HG02840 (cell line): Measurements from ENCODE around the gene UPB1.
"Not testable (repeated sequence)": the region's sequence is repeated elsewhere in the genome, so short reads cannot be mapped to it uniquely, and the experiment has no call there.

Experiments used
- ATAC-seq: cut with Tn5 transposase; IDR thresholded peaks from one replicate; pipeline ENCODE4 v1.9.1; 2021; ENCODE audit warnings: mild to moderate bottlenecking, moderate library complexity, moderate number of reproducible peaks; ENCODE audit not compliant: unreplicated experiment, low FRiP score

Gene UPB1

GRCh38 chr22:24525416-24526037 is 30.4 kb downstream of the UPB1 start:
- ATAC-seq = peak; percentile 48

DNA sequence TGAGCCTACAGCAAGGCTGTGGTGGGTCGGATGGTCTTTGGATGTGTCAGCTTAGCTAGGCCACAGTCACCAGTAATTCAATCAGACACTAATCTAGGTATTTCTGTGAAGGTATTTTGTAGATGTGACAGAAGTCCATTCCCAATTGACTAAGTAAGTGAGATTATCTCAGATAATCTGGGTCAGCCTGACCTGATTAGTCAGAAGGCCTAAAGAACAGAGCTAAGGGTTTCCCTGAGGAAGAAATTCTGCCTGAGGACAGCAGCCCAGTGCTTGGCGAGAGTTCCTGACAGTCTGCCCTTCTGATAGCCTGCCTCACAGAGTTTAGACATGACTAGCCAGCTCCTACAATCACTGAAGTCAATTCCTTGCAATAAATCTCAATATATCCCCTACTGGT is 31.1 kb downstream of the UPB1 start:
- no peak for ATAC-seq

- ATAC-seq = no peak
Observed at GRCh38 chr22:24529898-24530297, 34.8 kb downstream of the UPB1 start.

GRCh38 chr22:24530968-24531367 is 35.8 kb downstream of the UPB1 start:
- ATAC-seq = not testable (repeated sequence)

- ATAC-seq = no peak
Observed at GRCh38 chr22:24532075-24532474, 36.9 kb downstream of the UPB1 start.

DNA sequence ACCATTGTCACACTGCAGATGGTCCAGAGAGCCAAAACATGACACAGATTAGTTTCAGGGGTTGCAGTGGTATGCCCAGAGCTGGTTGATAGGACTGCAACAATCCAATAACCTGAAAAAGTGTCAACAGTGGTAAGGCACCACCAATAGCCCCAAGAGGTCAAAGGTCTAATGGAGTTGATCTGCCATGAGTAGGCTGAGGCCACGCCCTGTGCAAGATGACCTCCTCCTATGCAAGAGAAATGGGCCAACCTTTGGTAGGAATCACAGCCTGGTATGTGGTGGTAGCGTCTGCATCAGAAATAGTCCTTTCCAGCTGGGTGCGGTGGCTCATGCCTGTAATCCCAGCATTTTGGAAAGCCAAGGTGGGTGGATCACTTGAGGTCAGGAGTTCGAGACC is 40.2 kb downstream of the UPB1 start:
- ATAC-seq = no peak

GRCh38 chr22:24536089-24536488 is 41.0 kb downstream of the UPB1 start:
- ATAC-seq = no peak

- ATAC-seq = no peak
Observed at GRCh38 chr22:24540470-24540869, 45.3 kb downstream of the UPB1 start.

- ATAC-seq = no peak
Observed at GRCh38 chr22:24541681-24542515, 46.8 kb downstream of the UPB1 start.

DNA sequence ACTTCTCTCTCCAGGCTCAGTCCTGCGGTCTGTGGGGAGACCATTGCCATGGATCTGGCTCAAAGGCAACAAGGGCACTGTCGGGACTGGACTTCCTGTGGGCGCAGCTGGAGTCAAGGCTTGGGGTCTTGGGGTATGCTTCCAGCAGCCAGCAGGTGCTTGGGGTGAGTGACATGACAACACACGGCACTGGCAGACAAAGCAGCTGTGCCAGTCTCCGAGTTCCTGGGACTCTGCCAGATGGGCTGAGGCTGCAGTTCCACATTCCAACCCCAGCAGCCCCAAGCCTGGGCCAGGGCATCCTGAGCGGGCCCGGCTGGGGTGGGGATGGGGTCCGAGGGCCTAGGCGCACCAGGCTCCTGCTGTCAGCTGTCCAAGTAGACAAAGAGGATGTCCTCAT is 47.5 kb downstream of the UPB1 start:
- no peak for ATAC-seq

- no peak for ATAC-seq
Observed at GRCh38 chr22:24543185-24543601, 48.1 kb downstream of the UPB1 start.

DNA sequence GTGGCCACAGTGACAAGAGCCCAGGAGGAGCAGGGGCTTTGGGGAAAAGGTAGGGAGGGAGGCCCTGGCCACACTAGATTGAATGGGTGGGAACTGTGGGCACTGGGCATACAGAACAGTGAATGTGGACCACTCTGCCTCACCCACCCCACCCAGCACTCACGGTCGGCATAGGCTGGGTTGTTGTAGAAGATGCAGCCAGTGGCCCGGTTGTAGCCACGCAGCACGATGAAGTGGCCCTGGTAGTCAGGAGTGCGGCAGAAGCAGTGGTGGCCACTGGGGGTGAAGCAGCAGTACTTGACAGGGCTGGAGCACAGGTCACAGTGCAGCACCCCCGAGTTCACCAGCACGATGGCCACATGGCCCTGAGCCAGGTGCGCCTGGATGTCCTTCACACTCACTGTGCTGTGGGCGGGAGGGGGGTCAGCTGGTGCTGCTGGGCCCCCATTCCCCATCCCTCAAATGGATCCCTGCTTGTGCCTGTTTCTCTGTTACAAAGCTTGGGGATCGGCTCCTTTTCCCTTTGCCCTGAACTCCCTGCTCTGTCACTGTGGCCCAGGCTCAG is 48.6 kb downstream of the UPB1 start:
- no peak for ATAC-seq

GRCh38 chr22:24548812-24549211 is 53.7 kb downstream of the UPB1 start:
- no peak for ATAC-seq

DNA sequence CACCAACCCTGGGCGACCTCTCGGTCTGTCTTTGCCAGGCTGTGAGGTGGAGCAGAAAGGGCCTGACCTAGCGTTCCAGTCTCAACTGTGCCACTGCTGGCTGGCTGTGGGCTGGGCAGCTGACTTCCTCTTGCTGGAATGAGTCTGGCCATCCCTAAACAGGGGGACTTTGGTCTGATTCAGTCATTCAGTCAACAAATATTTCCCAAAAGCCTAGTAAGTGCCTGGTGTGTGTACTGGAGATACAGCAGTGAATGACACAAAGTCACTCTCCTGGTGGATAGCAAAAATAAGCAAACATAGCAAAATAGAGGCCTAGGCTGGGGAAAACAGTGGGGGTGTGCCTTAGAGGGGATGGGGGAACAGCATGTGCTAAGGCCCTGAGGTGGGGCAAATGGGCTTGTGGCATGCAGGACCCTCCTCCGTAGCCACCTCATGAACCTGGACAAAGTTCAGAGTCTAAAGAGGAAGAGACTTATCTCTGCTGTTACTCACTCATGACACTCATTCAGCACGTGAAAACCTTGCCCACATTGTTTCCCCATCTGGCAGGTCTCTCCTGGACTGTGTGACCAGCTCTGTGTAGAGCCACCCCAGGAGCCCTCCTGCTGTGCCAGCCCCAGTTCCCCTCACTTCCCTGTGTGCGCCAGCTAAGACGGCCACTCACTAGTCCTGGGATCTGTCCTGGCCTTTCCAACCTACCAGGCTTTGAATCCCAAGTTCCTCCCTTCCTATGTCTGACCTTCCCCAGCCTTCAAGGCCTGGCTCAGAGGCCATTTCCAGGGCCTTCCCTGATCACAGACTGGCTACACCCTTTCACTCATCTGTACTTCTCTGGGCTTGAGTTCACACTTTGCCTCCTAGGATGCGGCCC is 55.1 kb downstream of the UPB1 start:
- ATAC-seq = no peak

- no peak for ATAC-seq
Observed at GRCh38 chr22:24550902-24551435, 55.8 kb downstream of the UPB1 start.

DNA sequence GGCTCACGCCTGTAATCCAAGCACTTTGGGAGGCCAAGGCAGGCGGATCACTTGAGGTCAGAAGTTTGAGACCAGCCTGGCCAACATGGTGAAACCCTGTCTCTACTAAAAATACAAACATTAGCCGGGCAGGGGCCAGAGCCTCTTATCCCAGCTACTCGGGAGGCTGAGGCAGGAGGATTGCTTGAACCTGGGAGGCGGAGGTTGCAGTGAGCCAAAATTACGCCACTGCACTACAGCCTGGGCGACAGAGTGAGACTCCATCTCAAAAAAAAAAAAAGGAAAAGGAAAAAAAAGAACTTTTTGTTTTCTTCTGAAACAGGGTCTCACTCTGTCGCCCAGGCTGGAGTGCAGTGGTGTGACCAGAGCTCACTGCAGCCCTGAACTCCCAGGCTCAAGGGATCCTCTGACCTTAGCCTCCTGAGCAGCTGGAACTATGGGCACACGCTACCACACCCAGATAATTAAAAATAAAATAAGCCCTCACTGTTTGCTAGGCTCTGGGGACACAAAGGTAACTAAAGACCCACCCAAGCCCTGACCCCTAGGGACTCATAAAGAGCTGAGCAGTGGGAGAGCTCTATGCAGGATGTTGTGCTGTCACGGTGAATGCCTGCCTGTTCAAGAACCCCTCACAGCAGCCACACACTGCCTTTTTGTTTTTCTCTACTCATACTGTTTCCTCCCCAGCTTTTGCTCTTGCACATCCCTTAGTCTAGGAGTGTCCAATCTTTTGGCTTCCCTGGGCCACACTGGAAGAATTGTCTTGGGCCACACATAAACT is 57.6 kb downstream of the UPB1 start:
- not testable (repeated sequence) for ATAC-seq

DNA sequence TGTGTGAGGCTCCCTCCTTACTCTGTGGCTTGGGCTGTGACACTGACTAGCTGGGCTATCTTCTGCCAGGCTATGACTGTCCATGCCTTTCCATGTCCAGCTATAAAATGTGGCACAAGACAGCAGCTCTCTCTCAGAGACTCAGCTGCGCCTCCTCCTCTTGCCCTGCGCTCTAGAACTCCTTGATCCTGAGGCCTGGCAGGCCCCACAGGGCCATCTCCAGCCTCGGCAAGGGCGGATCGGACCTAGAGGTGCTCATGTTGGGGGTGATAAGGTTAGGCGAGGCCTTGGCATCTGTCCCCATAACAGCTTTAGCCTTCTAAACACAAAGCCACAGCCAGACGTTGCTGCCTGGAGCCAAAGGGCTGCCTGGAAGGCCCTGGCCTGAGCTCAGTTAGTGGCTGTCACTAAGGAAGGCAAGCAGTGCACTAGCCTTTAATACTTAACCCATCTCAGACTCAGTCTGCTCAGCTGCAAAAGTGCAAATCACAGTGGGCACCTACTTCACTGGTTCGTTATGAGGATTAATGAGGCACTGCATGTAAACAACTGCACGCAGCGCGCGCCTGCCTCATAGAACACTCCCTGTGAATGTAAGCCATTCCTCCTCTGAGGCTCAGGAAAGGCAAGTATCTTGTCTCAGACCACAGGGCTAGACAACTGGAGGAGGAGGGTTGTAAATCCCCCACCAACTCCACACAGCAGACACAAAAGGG is 58.6 kb downstream of the UPB1 start:
- ATAC-seq = no peak

DNA sequence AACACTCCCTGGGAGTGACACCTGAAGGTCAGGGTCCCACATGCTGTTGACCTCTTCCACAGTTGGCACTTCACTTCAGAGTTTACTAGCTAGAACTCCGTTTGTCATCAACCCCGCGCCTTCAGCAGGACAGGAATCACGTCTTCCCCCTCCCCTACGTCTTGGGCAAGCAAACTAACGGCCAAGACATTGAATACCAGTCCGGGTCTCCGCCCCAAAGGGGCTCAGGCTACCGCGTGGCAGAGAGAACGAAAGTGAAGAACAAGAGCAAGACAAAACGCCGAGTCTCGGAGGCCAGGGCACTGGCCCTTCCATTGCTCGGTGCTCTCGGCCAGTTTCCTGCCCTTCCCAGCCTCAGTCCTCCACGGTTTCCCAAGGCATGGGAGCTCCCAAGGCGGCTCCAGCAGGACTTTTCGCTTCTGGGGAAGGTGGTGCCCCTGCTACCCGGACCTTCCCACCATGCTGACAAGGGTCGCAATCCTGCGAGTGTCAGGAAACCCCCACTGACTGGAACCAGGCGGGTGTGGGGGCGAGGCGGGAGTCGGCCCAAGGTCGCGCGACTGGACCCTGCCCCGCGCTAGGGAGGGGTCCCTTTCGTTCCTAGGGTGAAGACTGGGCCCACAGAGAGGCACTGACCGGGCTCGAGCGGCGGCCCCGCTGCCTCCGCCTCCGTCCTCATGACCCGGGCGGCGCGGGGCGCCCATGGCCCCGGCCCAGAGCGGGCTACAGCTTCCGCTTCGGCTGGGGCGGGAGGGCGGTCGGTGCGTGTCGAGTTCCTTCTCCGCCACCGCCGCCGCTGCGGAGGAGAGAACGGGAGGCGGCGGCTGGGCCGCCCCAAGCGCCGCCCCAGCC is 59.4 kb downstream of the UPB1 start, which contains the start of gene GUCD1:
GUCD1 (minus strand) TSS at position 826 of the 852 bp plus-strand sequence; CDS start at position 679, 147 bp downstream.
- no peak for ATAC-seq
